Ramos (cell line): ENCODE data around the gene OGDH.

Experiments used
- in situ Hi-C: fragments of 300-500 bp; cut with MboI; formaldehyde crosslinking; loops from one replicate; pipeline ENCODE4 v1.14.3; 2022; ENCODE audit warnings: low sequenced_read_pairs; ENCODE audit not compliant: unreplicated experiment

Gene OGDH

GRCh38 chr7:44576228-44576627 is 30.2 kb upstream of the OGDH start:
- in situ Hi-C loops = no loop called here

- in situ Hi-C loops = loop anchor here (10.0 kb wide), 1 partner anchor 344 kb away; no protein-coding TSS in a partner anchor
These were observed 25.2 kb upstream of the OGDH start for GRCh38 chr7:44580945-44581878.

- in situ Hi-C loops = loop anchor here (10.0 kb wide), 1 partner anchor 343 kb away; no protein-coding TSS in a partner anchor
These were observed 24.4 kb upstream of the OGDH start, which contains the start of gene TMED4 for GRCh38 chr7:44581879-44582603. TMED4 (minus strand) TSS chr7:44582231; CDS start chr7:44582206, 25 bp downstream.

GRCh38 chr7:44583146-44583865 is 23.1 kb upstream of the OGDH start:
- in situ Hi-C loops = loop anchor here (10.0 kb wide), 1 partner anchor 341 kb away; no protein-coding TSS in a partner anchor

DNA sequence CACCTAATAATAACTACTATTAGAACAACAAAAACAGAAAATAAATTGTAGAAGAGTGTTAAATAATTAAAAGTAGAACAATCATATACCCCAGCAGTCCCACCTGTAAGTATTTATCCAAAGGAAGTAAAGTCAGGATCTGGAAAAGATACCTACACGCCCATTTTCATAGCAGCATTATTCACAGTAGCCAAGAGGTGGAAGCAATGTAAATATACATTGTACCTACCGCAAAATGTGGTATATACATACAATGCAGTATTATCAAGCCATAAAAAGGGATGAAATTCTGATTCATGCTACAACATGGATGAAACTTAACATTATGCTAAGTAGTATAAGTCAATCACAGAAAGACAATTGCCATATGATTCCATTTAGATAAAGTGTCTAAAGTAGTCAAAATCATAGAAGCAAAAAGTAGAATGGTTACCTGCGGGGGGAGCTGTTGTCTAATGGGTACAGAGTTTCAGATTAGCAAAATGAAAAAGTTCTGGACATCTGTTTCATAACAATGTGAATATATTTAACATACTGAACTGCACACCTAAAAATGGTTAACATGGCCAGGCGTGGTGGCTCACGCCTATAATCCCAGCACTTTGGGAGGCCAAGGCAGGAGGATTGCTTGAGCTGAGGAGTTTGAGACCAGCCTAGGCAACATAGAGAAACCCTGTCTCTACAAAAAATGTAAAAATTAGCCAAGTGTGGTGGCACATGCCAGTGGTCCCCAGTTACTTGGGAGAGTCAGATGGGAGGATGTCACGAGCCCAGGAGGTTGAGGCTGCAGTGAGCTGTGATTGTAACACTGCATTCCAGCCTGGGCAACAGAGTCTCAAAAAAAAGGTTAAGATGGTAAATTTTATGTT is 18.4 kb upstream of the OGDH start:
- in situ Hi-C loops = loop anchor here (5.0 to 10.0 kb wide), 2 partner anchors 259 to 337 kb away; partner anchors contain the start of gene H2AZ2

DNA sequence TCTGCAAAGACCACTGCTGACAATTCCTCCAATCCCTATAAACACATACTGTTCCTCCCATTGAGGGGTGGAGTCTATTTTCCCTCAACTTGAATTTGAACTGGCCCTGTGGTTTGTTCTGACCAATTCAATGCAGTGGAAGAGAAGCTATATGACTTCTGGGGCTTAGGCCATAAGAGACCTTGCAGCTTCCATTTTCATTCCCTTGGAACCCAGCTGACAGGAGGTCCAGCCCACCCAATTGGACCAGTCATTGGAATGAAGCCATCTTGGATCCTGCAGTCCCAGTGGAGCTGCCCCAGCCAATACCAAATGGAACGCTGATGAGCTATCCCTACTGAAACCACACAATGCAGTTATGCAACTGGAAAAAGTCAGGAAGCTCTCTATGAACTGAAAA is 15.5 kb upstream of the OGDH start:
- in situ Hi-C loops = loop anchor here (10.0 kb wide), 1 partner anchor 544 kb away; no protein-coding TSS in a partner anchor

- in situ Hi-C loops = loop anchor here (10.0 kb wide), 1 partner anchor 539 kb away; no protein-coding TSS in a partner anchor
These were observed 10.3 kb upstream of the OGDH start for GRCh38 chr7:44595934-44596635.

DNA sequence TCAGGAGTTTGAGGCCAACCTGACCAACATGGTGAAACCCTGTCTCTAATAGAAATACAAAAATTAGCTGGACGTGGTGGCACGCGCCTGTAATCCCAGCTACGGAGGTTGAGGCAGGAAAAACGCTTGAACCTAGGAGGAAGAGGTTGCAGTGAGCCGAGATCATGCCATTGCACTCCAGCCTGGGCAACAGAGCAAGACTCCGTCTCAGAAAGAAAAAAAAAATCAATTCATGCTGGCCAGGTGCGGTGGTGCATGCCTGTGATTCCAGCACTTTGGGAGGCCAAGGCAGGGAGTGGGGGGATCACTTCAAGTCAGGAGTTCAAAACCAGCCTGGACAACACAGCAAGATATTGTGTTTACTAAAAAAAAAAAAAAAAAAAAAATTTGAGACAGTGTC is 9.2 kb upstream of the OGDH start:
- in situ Hi-C loops = loop anchor here (10.0 kb wide), 1 partner anchor 538 kb away; no protein-coding TSS in a partner anchor

DNA sequence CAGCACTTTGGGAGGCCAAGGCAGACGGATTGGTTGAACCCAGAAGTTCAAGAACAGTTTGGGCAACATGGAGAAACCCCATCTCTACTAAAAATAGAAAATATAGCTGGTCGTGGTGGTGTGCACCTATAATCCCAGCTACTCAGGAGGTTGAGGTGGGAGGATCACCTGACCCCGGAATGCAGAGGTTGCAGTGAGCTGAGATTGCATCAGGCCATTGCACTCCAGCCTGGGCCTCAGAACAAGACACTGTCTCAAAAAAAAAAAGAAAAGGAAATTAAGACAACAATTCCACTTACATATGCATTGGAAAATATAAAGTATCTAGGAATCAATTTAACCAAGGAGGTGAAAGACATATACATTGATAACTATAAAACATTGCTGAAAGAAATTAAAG is 7.2 kb upstream of the OGDH start:
- in situ Hi-C loops = loop anchor here (10.0 kb wide), 1 partner anchor 536 kb away; no protein-coding TSS in a partner anchor

- in situ Hi-C loops = no loop called here
These were observed 3.9 kb upstream of the OGDH start for GRCh38 chr7:44602576-44602910.

DNA sequence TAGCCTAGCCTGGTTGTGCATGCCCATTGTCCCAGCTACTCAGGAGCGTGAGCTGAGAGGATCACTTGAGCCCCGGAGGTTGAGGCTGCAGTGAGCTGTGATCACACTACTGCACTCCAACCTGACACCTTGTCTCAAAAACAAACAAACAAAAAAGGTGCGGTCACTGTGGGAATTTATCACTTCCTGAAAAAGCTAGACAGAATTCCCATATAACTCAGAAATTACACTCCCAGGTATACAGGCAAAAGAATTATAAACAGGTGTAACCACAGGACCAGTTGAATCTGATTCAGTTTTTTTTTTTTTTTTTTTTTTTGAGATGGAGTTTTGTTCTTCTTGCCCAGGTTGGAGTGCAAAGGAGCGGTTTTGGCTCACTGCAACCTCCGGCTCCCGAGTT is 3.2 kb upstream of the OGDH start:
- in situ Hi-C loops = no loop called here

- in situ Hi-C loops = no loop called here
These were observed 1.5 kb upstream of the OGDH start for GRCh38 chr7:44604941-44605340.

DNA sequence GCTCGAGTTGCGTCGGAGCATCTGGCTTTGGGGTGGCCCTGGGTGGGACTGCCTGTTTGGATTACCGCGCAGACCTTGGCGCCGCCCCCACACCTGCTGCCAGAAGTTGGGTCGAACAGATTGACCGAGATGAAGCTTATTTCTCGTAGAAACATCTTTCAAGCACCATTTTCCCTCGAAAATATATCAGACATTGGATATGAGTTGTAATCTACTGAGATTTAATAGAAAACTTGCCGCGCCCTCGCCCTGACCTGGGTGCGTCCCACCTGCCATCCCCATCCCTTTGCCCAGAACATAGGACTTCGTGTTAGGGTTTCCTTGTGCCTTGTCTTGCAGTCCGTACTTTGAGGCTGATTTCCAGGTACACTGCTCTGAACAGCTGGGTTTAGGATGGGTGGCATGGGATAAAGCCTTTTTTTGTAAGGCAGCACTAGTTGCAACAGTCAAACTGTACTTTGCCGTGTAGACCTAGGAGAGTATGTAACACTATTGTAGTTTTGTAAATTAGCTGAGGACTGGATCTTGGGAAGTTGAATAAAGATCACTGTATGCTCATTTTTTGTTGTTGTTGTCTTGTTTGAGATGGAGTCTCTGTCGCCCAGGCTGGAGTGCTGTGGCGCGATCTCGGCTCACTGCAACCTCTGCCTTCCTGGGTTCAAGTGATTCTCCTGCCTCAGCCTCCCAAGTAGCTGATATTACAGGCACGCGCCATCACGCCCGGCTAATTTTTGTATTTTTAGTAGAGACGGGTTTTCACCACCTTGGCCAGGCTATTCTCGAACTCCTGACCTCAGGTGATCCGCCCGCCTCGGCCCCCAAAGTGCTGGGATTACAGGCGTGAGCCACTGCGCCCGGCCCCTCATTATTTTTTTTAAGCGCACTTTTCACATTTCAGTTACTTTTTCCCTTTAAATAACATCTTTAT is 978 bp downstream of the OGDH start:
- in situ Hi-C loops = no loop called here

DNA sequence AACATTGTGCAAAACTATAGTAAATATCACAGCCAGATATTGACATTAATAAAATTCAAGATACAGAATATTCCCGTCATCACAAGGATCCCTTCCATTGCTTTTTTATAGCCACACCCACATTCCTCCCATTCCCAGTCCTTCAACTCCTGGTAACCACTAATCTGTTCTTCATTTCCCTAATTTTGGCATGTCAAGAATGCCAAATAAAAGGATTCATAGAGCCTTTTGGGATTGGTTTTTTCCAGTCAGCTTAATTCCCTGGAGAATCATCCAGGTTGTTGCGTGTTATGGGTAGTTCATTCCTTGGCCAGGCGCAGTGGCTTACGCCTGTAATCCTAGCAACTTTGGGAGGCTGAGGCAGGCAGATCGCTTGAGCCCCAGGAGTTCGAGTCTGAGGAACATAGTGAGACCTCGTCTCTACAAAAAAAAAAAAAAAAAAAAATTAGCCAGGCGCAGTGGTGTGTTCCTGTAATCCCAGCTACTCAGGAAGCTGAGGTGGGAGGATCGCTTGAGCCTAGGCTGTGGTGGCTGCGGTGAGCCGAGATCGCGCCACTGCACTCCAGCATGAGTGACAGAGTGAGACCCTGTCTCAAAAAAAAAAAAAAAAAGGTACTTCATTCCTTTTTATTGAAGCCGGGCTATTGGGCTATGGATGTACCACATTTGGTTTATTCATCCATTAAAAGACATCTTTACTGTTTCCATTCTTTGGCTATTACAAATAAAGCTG is 2.7 kb downstream of the OGDH start:
- in situ Hi-C loops = no loop called here

- in situ Hi-C loops = no loop called here
These were observed 3.4 kb downstream of the OGDH start for GRCh38 chr7:44609829-44610228.

GRCh38 chr7:44615149-44615611 is 8.8 kb downstream of the OGDH start:
- in situ Hi-C loops = no loop called here

GRCh38 chr7:44615793-44616192 is 9.4 kb downstream of the OGDH start:
- in situ Hi-C loops = no loop called here
